ENCODE measurements around the gene CFAP299. TPM values are rescaled to one million over a fixed set of nuclear protein-coding genes. Genes with fewer than 3 reads are reported as not detected.

CFAP299 gene
- total and polyA plus RNA-seq, 9 of the 15 experiments (the other 6 are each of a cell fraction or from before 2014, with no cell fraction given): 0.09 to 3.0 (median 0.76) TPM

DNA sequence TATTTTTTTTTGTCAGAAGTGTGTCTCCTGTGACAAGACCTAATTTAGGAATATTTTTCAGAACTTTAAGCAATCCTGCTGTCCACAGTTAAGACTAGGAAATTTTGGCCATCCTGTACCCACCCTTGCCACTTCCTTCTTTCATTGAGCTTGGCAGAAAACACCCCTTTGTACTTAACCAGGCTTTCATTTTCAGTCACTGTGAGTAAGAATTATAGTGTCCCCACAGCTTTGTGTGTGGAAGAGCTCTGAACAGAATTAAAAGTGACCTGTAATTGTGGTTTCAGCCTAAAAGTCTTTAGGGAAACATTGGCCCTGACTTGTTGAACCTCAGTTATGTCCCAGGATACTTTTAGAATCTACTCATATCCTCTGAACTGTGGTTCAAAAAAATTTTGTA is 541.3 kb downstream of the CFAP299 start (continued):
- TF ChIP-seq, protein P1, sequence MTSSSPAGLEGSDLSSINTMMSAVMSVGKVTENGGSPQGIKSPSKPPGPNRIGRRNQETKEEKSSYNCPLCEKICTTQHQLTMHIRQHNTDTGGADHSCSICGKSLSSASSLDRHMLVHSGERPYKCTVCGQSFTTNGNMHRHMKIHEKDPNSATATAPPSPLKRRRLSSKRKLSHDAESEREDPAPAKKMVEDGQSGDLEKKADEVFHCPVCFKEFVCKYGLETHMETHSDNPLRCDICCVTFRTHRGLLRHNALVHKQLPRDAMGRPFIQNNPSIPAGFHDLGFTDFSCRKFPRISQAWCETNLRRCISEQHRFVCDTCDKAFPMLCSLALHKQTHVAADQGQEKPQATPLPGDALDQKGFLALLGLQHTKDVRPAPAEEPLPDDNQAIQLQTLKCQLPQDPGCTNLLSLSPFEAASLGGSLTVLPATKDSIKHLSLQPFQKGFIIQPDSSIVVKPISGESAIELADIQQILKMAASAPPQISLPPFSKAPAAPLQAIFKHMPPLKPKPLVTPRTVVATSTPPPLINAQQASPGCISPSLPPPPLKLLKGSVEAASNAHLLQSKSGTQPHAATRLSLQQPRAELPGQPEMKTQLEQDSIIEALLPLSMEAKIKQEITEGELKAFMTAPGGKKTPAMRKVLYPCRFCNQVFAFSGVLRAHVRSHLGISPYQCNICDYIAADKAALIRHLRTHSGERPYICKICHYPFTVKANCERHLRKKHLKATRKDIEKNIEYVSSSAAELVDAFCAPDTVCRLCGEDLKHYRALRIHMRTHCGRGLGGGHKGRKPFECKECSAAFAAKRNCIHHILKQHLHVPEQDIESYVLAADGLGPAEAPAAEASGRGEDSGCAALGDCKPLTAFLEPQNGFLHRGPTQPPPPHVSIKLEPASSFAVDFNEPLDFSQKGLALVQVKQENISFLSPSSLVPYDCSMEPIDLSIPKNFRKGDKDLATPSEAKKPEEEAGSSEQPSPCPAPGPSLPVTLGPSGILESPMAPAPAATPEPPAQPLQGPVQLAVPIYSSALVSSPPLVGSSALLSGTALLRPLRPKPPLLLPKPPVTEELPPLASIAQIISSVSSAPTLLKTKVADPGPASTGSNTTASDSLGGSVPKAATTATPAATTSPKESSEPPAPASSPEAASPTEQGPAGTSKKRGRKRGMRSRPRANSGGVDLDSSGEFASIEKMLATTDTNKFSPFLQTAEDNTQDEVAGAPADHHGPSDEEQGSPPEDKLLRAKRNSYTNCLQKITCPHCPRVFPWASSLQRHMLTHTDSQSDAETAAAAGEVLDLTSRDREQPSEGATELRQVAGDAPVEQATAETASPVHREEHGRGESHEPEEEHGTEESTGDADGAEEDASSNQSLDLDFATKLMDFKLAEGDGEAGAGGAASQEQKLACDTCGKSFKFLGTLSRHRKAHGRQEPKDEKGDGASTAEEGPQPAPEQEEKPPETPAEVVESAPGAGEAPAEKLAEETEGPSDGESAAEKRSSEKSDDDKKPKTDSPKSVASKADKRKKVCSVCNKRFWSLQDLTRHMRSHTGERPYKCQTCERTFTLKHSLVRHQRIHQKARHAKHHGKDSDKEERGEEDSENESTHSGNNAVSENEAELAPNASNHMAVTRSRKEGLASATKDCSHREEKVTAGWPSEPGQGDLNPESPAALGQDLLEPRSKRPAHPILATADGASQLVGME (CRISPR knock-in tag; IDR thresholded peaks at IDR 0.05): no peak

DNA sequence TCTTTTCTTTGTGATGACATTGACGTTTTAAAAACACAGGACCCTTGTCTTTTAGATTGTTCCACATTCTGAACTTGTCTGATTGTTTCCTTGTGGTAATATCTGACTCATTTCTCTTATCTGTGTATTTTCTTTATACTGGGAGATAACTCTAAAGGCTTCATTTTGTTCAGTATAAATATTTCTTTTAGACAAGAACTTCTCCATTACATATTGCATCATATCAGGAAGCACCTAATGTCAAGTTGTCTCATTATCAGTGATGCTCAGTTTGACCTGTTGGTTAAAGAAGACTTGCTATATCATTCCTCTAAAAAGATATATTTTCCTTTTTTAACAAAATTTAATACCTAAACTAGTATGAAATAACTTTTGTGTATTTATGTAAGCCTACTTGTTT is 542.7 kb downstream of the CFAP299 start:
- Histone ChIP-seq H3K79me2 (ENCODE audit: control insufficient read depth, insufficient read depth, low read length) (no peaks in the 10 kb centered on the region), H3K27me3 (ENCODE audit: control insufficient read depth in 2 of 2, insufficient read depth in 2 of 2, low read length in 2 of 2) (no peaks in the 10 kb centered on the region), H4K20me1 (replicated peaks; ENCODE audit: control insufficient read depth, insufficient read depth, low read length) (no peaks in the 10 kb centered on the region), H3K36me3 (ENCODE audit: control insufficient read depth, insufficient read depth, low read length) (no peaks in the 10 kb centered on the region), H3K4me3 (no peak overlapping the region), H3K27ac (ENCODE audit: extremely low read depth, low read depth, low read length) (no peak overlapping the region), H3K4me2 (ENCODE audit: insufficient read depth, low read length) (no peak overlapping the region), H3K9me1 (ENCODE audit: control insufficient read depth, insufficient read depth, low read length) (no peaks in the 10 kb centered on the region), H3K9me3 (replicated peaks; ENCODE audit: control insufficient read depth, insufficient read depth, low read depth, low read length) (no peaks in the 10 kb centered on the region), H2AFZ (ENCODE audit: low read depth, low read length) (no peak overlapping the region), H3K9ac (ENCODE audit: insufficient read depth in 1 of 2, low read depth in 2 of 2, low read length in 2 of 2) (no peak overlapping the region), H3K4me1 (replicated peaks in 1 of 2; ENCODE audit: control insufficient read depth in 2 of 2, insufficient read depth in 2 of 2, low read length in 2 of 2) (no peaks in the 10 kb centered on the region)
- in situ Hi-C loops (cut with MboI) (no loop called here), intact Hi-C loops (cut with micrococcal nuclease) (no loop called here)
- ATAC-seq: no peak
- CTCF ChIA-PET (ENCODE audit: low intra/inter-chr PET ratio): interaction anchor here (0.6 kb wide), 1 partner anchor 451 kb away, joined by 3 read pairs; no protein-coding TSS in a partner anchor
- POLR2A ChIA-PET: no interaction called here
- BruUV-seq (replicated peaks): no TSS peak
- 0% methylated on average over 1 of the region's 1 CpG for WGBS (ENCODE audit: insufficient coverage, low coverage, missing lambda C conversion rate)
- FAIRE-seq: no peak
- DNase-seq (ENCODE audit: extremely low read depth in 1 of 4, low spot score in 3 of 4): no peak
- TF ChIP-seq CEBPB (tag; IDR thresholded peaks at IDR 0.05): peak; percentile 50; the same call in 1 of the 2 replicates
- no peak for TF ChIP-seq ZNF76 (CRISPR knock-in tag; IDR thresholded peaks at IDR 0.05; ENCODE audit: borderline replicate concordance)
- TF ChIP-seq, protein P2, sequence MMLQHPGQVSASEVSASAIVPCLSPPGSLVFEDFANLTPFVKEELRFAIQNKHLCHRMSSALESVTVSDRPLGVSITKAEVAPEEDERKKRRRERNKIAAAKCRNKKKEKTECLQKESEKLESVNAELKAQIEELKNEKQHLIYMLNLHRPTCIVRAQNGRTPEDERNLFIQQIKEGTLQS (IDR thresholded peaks at IDR 0.05): peak; percentile 38
- TF ChIP-seq, protein P2 (CRISPR knock-in tag; conservative IDR thresholded peaks at IDR 0.05): no peak
- TF ChIP-seq, protein P3, sequence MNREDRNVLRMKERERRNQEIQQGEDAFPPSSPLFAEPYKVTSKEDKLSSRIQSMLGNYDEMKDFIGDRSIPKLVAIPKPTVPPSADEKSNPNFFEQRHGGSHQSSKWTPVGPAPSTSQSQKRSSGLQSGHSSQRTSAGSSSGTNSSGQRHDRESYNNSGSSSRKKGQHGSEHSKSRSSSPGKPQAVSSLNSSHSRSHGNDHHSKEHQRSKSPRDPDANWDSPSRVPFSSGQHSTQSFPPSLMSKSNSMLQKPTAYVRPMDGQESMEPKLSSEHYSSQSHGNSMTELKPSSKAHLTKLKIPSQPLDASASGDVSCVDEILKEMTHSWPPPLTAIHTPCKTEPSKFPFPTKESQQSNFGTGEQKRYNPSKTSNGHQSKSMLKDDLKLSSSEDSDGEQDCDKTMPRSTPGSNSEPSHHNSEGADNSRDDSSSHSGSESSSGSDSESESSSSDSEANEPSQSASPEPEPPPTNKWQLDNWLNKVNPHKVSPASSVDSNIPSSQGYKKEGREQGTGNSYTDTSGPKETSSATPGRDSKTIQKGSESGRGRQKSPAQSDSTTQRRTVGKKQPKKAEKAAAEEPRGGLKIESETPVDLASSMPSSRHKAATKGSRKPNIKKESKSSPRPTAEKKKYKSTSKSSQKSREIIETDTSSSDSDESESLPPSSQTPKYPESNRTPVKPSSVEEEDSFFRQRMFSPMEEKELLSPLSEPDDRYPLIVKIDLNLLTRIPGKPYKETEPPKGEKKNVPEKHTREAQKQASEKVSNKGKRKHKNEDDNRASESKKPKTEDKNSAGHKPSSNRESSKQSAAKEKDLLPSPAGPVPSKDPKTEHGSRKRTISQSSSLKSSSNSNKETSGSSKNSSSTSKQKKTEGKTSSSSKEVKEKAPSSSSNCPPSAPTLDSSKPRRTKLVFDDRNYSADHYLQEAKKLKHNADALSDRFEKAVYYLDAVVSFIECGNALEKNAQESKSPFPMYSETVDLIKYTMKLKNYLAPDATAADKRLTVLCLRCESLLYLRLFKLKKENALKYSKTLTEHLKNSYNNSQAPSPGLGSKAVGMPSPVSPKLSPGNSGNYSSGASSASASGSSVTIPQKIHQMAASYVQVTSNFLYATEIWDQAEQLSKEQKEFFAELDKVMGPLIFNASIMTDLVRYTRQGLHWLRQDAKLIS (CRISPR knock-in tag; IDR thresholded peaks at IDR 0.05): no peak
- no peak for TF ChIP-seq CEBPG (CRISPR knock-in tag; IDR thresholded peaks at IDR 0.05)
- peak; percentile 30 to 64; a peak in 2 of 4 replicates for TF ChIP-seq CEBPG (tag; conservative IDR thresholded peaks at IDR 0.05 in 1 of 2, IDR thresholded peaks at IDR 0.05 in 1 of 2)
- TF ChIP-seq SMARCE1 (IDR thresholded peaks at IDR 0.05): no peak
- TF ChIP-seq SLC30A9 (CRISPR knock-in tag; IDR thresholded peaks at IDR 0.05): no peak

Measured in K562 (cell line).